Measurements from ENCODE around the gene GPC3.
"Not testable (repeated sequence)": the region's sequence is repeated elsewhere in the genome, so short reads cannot be mapped to it uniquely, and the experiment has no call there.

Gene GPC3

DNA sequence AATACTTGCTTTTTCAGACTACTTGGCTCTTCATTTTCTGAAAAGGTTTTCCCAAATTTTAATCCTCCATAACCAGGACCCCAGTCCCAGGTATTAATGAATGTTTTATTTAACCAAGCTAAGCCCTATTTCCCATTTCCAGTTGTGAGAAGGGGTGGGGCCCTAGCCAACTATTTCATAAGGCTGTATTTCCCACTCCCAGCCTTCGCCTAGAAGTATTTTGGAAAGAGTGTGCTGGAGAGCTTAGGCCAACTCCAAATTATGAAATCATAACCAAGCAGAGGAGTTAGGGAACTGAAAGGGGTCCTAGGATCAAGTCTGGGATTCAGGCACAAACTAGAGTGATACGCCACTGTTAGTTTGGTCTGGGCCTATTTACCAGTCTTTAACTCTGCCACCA is 421.7 kb downstream of the GPC3 start:
- no peak for DNase-seq (ENCODE audit: low read depth in 2 of 2)

DNA sequence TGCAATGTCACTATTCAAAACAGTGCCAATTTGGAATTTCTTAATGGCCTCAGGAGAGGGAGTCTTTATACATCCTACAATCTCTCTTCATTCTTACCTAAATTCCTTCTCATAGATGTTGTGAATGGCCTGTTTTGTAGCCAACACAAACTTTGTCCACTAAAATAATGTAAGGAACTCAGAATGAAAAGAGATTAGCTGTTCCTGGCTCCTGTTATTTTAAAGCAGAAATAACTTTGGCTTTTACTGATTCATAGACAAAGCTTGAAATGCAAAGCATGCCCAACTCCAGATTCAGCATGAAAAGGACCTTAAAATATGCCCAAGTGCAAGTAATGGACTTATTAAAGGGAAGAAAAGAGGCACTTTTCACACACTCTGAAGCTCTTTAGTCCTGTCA is 424.1 kb downstream of the GPC3 start:
- no peak for DNase-seq (ENCODE audit: low read depth in 2 of 2)

DNA sequence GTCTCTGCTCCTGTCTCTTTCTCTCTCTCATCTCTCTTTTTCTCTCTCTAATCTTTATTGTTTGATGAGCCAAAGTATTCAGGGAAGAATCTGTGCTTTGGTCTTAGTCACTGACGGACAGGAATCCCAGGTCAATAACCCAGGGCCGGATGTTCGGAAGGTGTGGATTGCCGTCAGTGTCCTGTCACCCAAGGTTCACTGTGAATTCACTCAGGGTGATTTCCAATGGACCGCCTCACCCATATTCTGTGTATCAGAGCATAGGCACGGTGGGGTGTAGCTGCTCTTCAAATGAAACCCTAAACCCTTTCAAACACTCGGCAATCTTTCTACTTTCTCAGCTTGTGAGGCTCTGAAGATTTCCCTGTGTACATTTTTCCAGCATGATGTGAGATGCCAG is 425.5 kb downstream of the GPC3 start:
- no peak for DNase-seq (ENCODE audit: low read depth in 2 of 2)

DNA sequence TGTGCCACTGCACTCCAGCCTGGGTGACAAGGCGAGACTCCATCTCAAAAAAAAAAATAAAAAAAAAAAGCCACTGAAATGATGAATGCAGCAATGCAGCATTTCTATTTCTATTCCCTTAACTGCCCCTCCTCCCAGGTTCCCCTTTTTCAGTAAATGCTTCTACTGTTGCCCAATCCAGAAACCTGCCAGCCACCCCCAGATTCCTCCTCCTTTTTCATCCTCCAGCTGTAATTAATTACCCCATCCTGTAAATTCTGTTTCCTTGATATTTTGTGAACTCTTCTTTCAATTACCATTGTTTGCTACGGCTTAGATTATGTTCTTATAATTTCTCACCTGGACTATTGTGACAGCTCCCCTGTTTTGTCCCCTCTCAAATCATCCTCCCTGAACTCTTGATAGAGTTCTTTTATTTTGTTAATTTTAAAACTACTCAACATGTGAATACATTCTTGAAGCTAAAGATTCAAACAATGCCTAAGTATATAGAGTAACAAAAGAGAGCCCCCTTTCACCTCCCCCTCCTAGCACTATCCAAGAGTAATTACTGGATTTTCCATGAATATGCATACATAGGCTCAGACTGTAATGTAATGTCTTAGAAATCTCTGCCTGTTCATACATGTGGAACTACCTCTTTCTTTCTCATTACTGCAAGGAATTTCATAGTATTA is 429.5 kb downstream of the GPC3 start:
- no peak for DNase-seq (ENCODE audit: low read depth in 2 of 2)

DNA sequence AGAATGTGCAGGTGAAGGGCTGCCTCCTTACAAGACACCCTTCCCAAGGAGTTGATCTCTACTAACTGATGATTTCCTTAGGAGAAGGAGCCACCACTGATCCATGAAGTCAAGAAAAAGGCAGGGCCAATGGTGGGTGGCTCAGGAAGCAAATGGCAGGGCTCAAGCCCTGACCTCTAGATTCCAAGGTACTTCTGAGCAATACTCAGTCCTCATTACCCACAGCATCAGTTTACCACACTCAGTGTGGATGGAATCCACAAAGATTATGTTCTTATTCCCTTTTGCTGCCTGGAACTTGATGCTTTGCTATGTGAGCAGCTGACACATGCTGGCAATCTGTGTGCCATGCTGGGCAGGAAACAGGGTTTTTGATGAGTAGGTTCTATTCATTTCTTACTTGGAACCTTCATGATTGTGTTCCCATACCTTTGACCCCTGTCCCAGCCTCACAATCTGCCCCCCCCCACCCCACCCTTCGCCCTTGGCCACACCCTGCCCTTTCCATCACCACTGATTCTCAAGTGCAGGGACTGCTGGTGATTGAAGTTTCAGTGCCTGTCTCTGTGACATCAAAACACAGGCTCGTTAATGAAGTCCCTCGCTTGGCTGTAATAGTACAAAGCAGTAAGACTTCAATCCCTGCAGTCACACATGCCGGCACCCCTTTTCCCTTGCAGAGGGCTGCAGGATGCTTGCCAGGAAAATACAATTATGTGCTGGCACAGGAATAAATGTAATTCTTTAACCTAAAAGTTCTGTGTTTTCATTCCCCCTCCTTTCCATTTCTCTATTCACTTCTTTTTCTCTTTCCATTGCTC is 434.5 kb downstream of the GPC3 start:
- no peak for DNase-seq (ENCODE audit: low read depth in 2 of 2)

DNA sequence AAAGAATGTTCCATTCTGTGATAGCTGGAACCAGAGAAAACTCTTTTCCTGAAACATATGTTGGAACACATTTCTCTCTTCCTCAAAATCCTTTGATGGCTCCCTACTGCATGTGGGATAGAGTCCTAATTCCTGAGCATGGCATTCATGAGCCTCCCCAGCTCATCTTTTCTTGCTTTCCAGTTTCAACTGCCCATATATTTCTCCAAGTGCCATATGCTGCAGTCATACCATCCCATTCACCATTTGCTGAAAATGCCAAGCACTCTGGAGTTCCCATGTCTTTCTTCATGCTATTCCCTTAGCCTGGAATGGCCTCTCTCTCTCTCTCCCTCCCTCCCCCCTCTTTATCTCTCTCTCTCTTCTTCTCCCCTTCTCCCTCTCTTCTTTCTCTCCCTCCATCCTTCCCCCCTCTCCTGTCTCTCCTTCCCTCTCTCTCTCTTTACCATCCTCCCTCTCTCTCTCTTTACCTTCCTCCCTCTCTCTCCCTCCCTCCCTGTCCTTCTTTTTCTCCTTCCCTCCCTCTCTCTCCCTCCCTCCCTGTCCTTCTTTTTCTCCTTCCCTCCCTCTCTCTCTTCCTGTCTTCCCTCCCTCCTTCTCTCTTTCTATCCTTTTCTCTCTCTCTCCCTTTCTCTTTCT is 436.0 kb downstream of the GPC3 start:
- DNase-seq (ENCODE audit: low read depth in 2 of 2): no peak

DNA sequence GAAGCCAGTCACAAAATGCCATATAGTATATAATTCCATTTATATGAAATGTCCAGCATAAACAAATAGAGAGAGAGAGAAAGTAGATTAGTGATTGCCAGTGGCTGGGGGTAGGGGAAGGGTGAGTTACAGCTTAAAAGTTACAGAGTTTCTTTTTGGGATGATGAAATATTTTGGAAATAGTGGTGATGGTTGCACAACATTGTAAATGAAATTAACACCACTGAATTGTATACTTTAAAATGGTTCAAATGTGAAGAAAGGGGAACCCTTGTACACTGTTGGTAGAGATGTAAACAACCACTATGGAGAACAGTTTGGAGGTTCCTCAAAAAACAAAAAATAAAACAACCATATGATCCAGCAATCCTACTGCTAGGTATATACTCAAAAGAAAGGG is 439.0 kb downstream of the GPC3 start:
- DNase-seq (ENCODE audit: low read depth in 2 of 2): no peak

DNA sequence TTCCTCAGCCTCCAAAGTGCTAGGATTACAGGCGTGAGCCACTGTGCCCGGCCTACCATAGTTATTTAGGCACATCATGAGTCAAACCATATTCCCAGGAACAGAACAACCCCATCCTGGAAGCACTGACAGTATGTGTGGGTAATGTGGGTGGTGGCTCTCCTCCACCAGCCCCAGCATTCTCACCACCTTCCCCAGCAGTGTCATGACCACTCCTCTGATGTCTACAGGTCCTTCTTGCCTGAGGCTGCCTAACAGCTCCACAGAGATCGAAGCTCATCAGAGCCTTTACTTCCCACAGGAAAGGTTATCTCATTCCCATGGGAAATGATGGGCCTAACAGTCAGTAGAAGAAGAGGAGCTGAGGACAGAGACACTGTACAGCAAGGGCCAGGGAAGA is 440.6 kb downstream of the GPC3 start:
- DNase-seq (ENCODE audit: low read depth in 2 of 2): no peak

DNA sequence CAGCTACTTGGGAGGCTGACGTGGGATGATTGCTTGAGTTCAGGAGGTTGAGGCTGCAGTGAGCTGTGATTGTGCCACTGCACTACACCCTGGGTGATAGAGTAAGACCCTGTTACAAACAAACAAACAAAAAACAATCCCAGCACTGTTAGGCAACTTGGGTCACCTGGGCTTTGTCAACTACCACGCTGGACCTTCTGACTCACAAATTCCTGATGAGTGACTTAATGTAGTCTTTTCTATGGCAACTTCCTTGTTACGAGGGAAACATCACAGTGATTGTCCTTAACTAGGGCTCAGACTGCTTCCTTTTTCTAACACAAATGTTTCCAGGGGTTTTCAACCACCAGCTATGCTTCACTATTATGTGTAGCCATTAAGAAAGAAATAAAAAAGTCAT is 441.3 kb downstream of the GPC3 start:
- no peak for DNase-seq (ENCODE audit: low read depth in 2 of 2)

DNA sequence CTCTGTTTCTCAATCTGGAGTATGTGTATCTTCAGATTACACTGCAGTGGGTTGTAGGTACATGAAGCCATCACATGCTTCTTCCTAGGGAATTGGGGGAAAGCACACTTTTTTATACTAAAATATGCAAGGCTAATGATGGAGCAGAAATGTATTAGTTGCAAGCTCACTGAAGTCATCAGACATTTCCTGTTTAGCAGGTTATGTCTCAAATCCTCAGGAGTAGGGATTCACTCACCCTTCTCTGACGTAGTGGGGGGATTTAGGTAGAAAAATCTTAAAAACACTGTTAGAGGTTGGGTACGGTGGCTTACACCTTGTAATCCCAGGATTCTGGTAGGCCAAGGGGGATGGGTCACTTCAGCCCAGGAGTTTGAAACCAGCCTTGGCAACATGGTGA is 441.7 kb downstream of the GPC3 start:
- DNase-seq (ENCODE audit: low read depth in 2 of 2): no peak

DNA sequence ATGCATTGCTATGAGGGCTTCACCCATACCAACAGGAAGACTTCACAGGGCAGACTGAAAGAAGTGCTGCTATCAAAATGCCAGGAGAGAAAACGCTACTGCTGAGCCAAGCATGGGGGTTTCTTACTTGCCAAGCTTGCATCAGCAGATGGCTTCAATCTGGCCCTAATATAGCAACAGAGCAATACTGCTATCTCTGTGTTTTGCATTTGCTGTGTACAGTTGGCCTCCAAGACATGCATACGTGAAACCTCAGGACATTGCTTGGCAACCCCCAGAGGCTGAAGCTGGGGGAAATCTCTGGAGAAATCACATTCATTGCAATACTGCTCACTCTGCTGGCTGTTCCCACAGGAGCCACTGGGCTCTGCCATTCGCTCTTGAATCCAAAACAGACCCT is 442.9 kb downstream of the GPC3 start:
- no peak for DNase-seq (ENCODE audit: low read depth in 2 of 2)

DNA sequence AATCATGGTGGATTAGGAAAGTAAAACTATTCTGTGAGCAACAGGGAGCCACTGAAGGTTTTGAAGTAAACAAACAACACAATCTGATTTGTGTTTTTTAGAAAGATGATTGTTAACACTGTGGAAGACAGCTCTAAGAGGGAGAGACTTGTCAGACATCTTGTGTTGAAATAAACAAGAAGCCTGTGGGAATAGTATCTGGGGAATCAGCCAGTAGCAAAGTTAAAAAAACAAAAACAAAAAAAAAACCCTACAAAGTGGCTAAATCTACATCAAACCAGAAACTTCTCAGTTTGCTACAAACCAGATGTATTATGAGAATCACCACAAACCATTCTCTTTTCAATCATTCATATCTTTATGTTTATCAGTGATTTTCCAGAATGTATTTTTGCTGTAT is 444.4 kb downstream of the GPC3 start:
- DNase-seq (ENCODE audit: low read depth in 2 of 2): no peak

DNA sequence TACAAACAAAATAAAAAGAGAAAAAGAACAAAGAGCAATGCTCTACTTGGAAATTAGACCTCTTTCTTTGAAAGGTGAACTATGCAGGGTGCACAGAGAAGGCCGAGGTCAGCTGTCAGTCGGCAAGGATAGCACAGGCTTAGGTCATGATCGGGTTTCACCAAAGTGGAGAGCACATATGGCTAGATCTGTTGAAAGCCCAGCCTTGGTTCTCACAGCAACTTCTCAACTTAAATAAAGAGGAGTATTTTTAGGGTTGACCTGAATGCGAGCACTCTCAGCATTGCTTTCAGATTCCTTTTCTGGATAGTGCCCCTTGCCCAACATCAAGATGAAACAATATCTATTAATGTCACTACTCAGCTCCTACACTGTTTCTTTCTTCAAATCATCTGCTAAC is 447.2 kb downstream of the GPC3 start:
- no peak for DNase-seq (ENCODE audit: low read depth in 2 of 2)

DNA sequence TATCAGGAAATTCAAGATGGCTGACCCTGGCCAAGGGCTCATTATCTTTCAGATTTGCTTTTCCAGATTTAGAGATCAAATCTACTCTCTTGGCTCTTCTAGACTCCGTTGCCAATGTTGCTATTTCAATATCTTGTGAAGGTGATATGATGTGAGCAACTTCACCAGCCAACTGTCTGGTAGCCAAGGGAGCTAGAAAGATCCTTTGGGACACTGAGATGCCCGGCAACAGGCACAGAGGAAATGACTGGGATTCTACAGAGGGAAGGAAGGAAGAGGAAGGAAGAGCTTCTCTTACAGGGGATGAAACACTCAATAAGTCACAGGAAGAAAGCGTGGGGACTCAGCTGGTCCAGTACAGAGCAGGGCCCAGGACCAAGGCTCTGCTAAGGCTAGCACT is 448.3 kb downstream of the GPC3 start:
- DNase-seq (ENCODE audit: low read depth in 2 of 2): no peak

DNA sequence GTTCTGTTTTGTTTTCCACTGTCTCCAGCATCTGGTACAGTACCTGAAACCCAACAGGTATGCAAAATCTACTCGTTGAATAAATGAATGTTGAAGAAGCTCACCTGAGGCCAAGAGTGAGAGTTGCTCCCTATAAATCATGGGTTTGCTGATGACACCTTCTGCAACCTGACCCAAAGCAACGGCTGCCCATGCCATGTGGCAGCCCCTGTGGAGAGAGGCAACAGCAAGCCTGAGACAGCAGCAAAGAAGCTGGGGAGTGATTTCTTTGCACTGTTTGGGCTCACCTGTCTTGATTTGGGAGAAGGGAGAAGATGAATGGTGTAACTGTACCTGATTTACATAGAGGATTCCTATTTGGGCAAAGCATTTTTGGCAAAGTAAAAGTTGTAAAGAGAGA is 450.3 kb downstream of the GPC3 start:
- no peak for DNase-seq (ENCODE audit: low read depth in 2 of 2)

DNA sequence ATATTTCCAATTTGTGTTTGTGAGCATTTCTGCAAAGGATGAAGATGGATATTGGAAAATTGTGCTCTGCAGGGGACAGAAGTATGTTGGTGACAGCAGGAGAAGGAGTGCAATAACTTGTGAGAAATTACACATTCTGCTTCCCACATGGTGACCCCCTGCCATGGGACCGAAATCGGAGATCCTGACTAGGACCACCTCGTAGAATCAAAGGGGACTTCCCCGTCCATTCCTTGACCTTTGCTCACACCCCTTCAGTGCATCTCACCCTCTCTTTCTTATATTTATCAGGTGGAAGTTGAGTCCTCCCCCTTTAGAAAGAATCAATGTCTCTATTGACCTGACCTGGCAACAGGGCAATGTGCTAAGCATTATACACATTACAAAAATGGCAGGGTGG is 451.2 kb downstream of the GPC3 start:
- no peak for DNase-seq (ENCODE audit: low read depth in 2 of 2)

DNA sequence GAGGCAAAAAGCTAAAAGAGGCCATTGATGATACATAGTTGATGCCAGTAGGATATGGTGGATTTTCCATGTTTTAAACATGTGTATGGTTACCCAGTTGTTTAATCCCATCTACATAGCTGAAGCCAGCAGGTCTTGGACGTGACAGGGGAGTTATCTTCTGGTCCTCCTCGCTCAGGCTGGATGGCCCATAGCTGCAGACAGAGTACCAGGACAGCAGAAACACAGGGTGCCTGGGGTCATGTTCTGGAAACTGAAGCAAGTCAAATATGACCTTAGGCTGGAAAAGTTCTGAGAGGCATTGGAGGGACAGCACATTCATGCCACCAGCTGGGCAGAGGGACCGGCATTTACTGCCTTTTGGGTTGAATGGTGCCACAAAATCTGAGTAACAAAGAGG is 452.1 kb downstream of the GPC3 start:
- DNase-seq (ENCODE audit: low read depth in 2 of 2): no peak

DNA sequence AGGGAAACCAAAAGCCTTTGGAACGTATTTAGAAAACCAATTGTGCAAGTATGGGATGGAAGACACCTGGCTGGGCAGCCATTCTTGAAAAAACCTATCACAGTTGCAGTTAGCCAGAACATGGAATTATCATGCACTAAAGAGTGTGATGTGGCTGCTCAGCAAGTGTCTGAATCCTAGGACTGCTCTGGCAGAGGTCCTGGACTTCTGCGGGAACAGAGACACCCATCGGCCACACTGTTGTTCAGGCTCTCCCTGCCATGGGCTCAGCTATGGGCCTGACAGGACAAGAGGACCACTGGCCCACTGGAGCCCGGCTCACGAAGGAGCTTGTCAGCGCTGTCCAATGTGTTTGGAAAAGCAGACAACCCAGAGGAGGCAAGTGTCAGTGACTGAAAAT is 454.4 kb downstream of the GPC3 start:
- DNase-seq (ENCODE audit: low read depth in 2 of 2): no peak

DNA sequence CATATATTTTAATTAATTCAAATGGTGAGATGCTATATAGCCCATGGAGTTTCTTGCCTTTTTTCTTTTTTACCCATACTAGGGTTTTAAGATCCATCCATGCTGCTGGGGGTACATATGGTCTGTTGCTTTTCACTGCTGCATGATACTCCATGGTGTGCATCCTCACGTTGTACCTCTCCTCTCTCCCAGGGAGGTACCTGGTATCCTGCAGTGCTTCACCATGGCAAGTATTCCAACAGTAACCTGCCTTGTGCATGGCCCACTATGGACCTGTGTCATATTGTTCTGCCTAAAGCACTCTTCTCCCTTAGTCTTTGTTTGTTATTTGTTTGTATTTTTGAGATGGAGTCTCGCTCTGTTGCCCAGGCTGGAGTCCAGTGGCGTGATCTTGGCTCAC is 455.8 kb downstream of the GPC3 start:
- DNase-seq (ENCODE audit: low read depth in 2 of 2): no peak

DNA sequence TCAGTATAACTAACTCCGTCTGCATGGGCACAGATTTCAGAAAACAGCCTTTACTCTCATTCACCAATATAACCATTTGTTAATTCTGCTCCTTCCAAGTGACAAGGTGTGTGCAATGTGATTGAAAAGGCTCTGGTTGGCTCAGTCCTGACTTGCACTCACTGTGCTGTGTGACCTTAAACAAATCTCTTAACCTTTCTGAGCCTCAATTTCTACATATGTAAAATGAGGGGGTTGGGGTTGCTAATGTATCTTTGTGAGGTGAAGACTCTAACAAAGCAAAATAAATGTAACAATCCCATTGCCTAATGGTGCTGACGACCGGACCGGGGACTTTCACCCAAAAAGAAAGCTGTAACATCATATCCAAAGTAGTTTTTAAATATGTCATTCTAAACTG is 457.6 kb downstream of the GPC3 start:
- no peak for DNase-seq (ENCODE audit: low read depth in 2 of 2)

DNA sequence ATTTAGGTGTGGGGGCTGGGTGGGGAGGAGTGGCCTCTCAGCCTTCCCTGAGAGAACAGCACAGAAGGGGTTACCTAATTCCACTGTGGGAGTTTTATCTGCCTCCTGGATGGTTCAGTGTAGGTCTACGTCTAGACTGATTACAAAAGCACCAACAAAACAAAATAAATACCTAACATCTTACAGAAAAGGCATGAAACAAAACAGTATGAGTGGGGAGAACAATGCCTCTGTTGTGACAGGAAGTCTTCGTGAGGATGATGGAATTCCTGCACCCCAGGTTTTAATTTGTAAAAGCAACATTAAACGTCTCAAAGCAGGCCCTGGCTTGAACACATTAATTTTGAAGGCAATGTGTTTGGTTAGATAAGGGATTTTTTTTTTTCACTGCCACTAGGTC is 458.0 kb downstream of the GPC3 start:
- DNase-seq (ENCODE audit: low read depth in 2 of 2): no peak

DNA sequence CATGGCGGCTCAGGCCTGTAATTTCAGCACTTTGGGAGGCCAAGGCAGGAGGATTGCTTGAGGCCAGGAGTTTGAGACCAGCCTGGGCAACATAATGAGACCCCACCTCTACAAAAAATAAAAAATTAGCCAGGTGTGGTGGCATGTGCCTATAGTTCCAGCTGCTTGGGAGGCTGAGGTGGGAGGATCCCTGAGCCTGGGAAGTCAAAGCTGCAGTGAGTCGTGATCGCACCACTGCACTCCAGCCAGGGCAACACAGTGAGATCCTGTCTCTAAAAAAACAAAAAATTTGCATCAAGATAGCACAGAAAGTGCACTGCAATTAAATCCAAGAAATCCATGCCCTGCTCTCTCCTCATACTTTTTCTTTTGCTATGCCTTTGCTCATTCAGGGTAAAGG is 458.6 kb downstream of the GPC3 start:
- not testable (repeated sequence) for DNase-seq (ENCODE audit: low read depth in 2 of 2)

DNA sequence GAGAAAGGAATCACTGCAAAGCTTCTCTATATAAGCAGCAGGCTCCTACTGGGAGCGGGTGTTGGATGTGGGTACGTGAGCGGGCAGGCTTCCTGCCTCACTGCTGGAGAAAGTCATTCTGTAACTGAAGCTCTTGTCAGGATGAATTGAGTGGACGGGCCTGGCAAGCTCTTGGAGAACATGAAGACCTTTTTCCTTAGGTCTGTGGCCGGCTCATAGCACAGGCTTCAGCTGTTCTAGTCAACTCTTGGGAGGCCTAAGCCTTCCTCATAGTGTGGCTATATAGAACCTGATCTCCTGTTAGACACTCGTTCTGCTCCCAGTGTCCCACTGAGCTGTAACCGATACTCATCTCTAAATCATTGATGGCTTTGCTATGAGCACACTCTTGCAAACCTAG is 461.9 kb downstream of the GPC3 start:
- DNase-seq (ENCODE audit: low read depth in 2 of 2): no peak

Measured in fibroblast of skin of left quadriceps (primary cell).